Measurements from ENCODE around the gene ZNF516. TPM values are rescaled to one million over a fixed set of nuclear protein-coding genes. Genes with fewer than 3 reads are reported as not detected.

Gene ZNF516
- total and polyA plus RNA-seq, 10 of the 15 experiments (the other 5 are each of a cell fraction or from before 2014, with no cell fraction given): 2.0 to 32.0 (median 8.3) TPM

- FAIRE-seq: no peak
- 72% methylated on average over 14 of the region's 14 CpGs for WGBS (ENCODE audit: insufficient coverage, insufficient replicate concordance, low lambda C conversion rate, missing lambda C conversion rate)
These were observed 95.2 kb downstream of the ZNF516 start for GRCh38 chr18:76399613-76400391.

More at GRCh38 chr18:76399613-76400391, 95.2 kb downstream of the ZNF516 start:
- DNase-seq (ENCODE audit: low read depth, low spot score) (no peak), ATAC-seq (no peak)
- H4K20me1 ChIP-seq (ENCODE audit: control insufficient read depth, insufficient read depth): 0 out of 2 replicates have a peak, but pooled peaks cover 2% of the 10 kb centered on the region
- ChIA-PET POLR2A (no interaction called here), RAD21 (ENCODE audit: unreplicated experiment) (interaction anchor here (0.6 to 2.6 kb wide), 10 partner anchors 91 to 310 kb away, joined by 3 to 16 read pairs (median 4); no protein-coding TSS in a partner anchor), SMC1A (ENCODE audit: uncharacterized antibody, unreplicated experiment) (interaction anchor here (0.6 to 4.3 kb wide), 15 partner anchors 11 to 717 kb away, joined by 3 to 24 read pairs (median 4); no protein-coding TSS in a partner anchor), CTCF (interaction anchor here (0.6 to 6.3 kb wide), 24 partner anchors 10 to 1759 kb away, joined by 3 to 72 read pairs (median 5); no protein-coding TSS in a partner anchor)
- no peaks in the 10 kb centered on the region for H3K27me3 ChIP-seq (replicated peaks in 1 of 2; ENCODE audit: control insufficient read depth in 2 of 2, insufficient read depth in 2 of 2, low read length in 1 of 2)
- no TSS peak for BruUV-seq (replicated peaks)
- H3K4me2 ChIP-seq (ENCODE audit: control insufficient read depth, insufficient read depth): no peak overlapping the region
- no peak overlapping the region for H3K27ac ChIP-seq (ENCODE audit: control insufficient read depth, insufficient read depth)
- H3K9me3 ChIP-seq (replicated peaks; ENCODE audit: control insufficient read depth, insufficient read depth, low read length): no peaks in the 10 kb centered on the region
- no peak overlapping the region for H3K9ac ChIP-seq (ENCODE audit: control insufficient read depth, insufficient read depth, low read length)
- H3K36me3 ChIP-seq (ENCODE audit: control insufficient read depth in 2 of 2, insufficient read depth in 2 of 2, low read length in 1 of 2): peaks cover 0 to 6% of the 10 kb centered on the region in 2 experiments; a peak in 2 of 4 replicates
- intact Hi-C loops (cut with micrococcal nuclease; ENCODE audit: unreplicated experiment) (loop anchor here (1.0 to 2.0 kb wide), 4 partner anchors 27 to 309 kb away; no protein-coding TSS in a partner anchor), in situ Hi-C loops (cut with MboI) (loop anchor here (5.0 kb wide), 1 partner anchor 307 kb away; no protein-coding TSS in a partner anchor)
- H2AFZ ChIP-seq (ENCODE audit: control insufficient read depth, low read depth, low read length): no peak overlapping the region
- H3K4me3 ChIP-seq: no peak overlapping the region
- TF ChIP-seq TARDBP (IDR thresholded peaks at IDR 0.05; ENCODE audit: borderline replicate concordance) (no peak), SREBF2 (IDR thresholded peaks at IDR 0.05; ENCODE audit: low read length) (no peak), USF2 (IDR thresholded peaks at IDR 0.05; ENCODE audit: borderline replicate concordance, low read depth, low read length) (no peak), SIX5 (IDR thresholded peaks at IDR 0.05; ENCODE audit: low read depth, low read length, severe bottlenecking) (no peak), FOXM1 (IDR thresholded peaks at IDR 0.05; ENCODE audit: low read depth, low read length) (no peak), YBX1 (IDR thresholded peaks at IDR 0.05) (no peak), NFIC (IDR thresholded peaks at IDR 0.05; ENCODE audit: low read depth, low read length) (no peak)
- peaks cover 5% of the 10 kb centered on the region for H3K79me2 ChIP-seq (ENCODE audit: control insufficient read depth, insufficient read depth, low read length)
- H3K4me1 ChIP-seq (ENCODE audit: control insufficient read depth, insufficient read depth, low read length): no peaks in the 10 kb centered on the region

Measured in GM12878 (cell line).